GM19452 (cell line): ENCODE results near the gene RNF32.
"Not testable (repeated sequence)": the region's sequence is repeated elsewhere in the genome, so short reads cannot be mapped to it uniquely, and the experiment has no call there.

Source experiments
- ATAC-seq: cut with Tn5 transposase; IDR thresholded peaks from one replicate; pipeline ENCODE4 v1.9.1; 2021; ENCODE audit not compliant: unreplicated experiment

The RNF32 gene

DNA sequence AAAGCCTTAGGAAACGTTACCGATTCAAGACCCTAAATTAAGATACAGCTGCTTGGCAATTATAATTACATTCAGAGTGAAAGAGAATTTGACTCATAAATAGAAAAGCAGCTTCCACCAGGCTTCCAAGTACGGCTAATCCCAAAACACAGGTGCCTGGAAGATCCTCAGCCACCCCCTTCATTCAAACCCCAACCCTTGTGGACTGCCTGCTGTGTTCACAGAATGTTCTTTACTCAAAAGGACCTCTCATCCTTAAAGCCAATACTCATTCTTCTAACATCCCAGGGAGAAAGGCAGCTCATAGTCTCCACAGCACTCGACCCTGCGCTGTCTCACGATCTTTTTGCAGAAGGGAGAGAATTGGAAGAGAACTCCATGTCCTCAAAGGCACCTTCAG is 32.9 kb downstream of the RNF32 start:
- no peak for ATAC-seq

DNA sequence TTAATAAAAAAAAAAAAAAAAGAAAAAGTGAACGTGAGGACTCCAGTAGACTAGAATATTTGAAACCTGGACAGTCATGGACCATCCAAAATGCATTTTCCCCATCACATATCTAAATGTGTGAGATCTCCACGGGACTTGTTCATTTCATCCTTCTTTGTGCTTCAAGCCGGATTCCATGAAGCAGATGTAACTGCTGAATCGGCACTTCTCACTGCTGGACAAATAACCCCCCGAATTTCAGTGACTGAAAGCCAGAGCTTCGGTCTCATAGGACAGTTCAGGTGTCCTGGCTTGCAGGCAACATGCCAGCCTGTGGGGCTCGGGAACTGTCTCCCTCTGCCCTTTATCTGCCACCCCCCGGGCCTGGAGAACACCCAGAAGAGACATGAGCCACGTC is 33.3 kb downstream of the RNF32 start:
- no peak for ATAC-seq

GRCh38 chr7:156675721-156676120 is 35.1 kb downstream of the RNF32 start:
- ATAC-seq: no peak

DNA sequence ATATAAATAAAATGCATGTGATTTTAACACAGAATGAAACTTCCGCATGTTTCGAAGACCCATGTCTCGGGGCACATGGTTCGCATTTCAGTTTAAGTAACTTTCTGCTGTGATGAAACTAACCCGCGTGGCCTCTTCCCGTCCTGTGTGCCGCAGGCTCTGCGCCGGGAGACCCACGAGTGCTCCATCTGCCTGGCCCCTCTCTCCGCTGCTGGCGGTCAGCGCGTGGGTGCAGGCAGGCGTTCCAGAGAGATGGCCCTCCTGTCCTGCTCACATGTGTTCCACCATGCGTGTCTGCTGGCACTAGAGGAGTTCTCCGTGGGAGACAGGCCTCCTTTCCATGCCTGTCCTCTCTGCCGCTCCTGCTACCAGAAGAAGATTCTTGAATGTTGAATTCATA is 35.7 kb downstream of the RNF32 start:
- no peak for ATAC-seq

GRCh38 chr7:156677374-156678054 is 36.9 kb downstream of the RNF32 start:
- no peak for ATAC-seq

- ATAC-seq: no peak
Observed at GRCh38 chr7:156680281-156680680, 39.7 kb downstream of the RNF32 start.

DNA sequence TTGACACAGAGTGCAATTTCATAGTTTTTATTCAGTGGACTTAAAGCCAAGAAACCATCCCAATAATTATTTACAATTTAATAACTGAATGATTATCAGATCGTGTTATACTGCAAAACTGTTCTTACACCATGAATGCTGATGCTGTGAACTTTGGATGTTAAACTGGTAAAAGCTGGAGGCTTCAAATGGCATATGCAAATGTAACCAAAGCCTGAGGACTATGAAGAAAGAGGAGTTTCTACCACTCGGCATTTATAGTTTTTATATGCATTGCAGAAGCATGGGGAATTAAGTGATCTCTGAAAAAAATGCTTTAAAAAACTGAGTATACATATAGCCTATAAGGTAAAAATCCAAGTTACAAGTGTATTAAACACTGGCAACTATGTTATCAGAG is 42.4 kb downstream of the RNF32 start:
- ATAC-seq: no peak

- ATAC-seq: no peak
Observed at GRCh38 chr7:156684251-156684650, 43.7 kb downstream of the RNF32 start.

GRCh38 chr7:156684661-156685060 is 44.1 kb downstream of the RNF32 start:
- ATAC-seq: no peak

GRCh38 chr7:156691764-156692163 is 51.2 kb downstream of the RNF32 start:
- no peak for ATAC-seq

DNA sequence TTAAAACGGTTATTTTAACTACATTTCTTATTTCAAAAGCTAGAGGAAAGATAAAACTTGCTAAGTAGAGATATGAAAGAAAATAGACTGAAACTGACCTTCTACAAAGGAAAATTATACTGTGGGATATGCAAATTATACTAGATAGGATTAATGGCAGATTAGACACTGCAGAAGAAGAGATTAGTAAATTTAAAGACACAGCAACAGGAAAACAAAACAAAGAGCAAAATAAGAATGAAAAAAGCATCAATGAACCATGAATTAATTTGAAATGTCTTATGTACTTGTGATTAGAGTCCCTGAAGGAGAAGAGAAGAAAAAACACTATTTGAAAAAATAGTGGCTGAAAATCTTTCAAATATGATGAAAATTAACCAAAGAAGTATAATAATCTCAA is 52.3 kb downstream of the RNF32 start:
- ATAC-seq: no peak

DNA sequence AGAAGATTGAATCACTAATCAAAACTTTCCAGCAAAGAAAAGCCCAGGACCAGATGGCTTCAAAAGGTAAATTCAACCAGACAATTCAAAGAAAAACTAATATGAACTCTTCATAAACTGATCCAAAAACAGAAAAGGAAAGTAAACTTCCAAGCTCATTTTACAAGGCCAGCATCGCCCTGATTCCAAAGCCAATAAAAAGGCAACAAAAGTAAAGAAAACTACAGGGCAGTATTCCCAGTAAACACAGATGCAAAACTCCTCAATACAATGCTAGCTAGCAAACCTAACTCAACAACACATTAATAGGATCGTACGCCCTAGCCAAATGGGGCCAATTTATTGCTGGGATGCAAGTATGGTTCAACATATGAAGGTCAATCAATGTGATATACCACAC is 53.1 kb downstream of the RNF32 start:
- no peak for ATAC-seq

DNA sequence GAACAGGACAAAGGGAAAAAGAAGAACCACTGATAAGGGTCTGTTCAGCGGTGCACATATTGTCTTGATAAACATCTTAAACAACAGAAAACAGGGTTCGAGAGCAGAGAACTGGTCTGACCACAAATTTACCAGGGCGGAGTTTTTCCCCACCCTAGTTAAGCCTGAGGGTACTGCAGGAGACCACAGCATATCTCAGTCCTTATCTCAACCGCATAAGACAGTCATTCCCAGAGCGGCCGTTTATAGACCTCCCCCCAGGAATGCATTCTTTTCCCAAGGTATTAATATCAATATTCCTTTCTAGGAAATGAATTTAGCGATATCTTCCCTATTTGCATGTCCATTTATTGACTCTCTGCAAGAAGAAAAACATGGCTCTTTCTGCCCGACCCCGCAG is 56.7 kb downstream of the RNF32 start:
- not testable (repeated sequence) for ATAC-seq

GRCh38 chr7:156698512-156698911 is 57.9 kb downstream of the RNF32 start:
- ATAC-seq: not testable (repeated sequence)

GRCh38 chr7:156701787-156702186 is 61.2 kb downstream of the RNF32 start:
- not testable (repeated sequence) for ATAC-seq

GRCh38 chr7:156702399-156702798 is 61.8 kb downstream of the RNF32 start:
- ATAC-seq: no peak

- ATAC-seq: no peak
Observed at GRCh38 chr7:156703209-156703608, 62.6 kb downstream of the RNF32 start.

DNA sequence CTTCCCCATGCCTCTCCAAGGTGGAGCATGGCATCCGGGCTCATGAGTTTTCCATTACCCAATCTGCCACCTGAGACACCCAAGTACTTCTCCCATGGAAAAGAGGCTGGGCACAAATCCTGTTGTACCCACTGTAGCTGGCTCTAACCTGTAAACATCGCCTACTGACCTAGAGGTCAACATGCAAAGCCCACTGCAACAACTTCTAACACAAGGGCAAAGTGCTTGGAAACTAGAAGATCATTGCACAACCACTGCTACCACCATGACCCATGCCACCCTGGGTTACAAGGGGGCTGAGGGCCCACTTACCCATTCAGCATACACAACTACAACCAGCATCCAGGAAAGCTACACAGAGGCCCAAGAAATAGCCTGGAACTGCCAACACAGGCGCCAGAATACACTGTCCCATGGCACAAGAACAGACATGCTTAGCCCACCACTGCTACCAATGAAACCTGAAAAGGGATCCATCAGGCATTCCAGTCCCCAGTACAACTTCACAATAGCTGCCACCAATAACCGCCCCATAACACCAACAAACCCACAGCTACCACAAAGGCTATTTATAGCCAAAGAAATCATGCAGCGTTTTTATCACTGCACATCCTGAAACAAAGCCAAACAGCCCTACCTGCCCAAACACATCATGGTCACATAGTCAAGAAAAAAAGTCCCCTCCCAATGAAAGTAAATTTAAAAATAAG is 63.4 kb downstream of the RNF32 start:
- ATAC-seq: no peak

DNA sequence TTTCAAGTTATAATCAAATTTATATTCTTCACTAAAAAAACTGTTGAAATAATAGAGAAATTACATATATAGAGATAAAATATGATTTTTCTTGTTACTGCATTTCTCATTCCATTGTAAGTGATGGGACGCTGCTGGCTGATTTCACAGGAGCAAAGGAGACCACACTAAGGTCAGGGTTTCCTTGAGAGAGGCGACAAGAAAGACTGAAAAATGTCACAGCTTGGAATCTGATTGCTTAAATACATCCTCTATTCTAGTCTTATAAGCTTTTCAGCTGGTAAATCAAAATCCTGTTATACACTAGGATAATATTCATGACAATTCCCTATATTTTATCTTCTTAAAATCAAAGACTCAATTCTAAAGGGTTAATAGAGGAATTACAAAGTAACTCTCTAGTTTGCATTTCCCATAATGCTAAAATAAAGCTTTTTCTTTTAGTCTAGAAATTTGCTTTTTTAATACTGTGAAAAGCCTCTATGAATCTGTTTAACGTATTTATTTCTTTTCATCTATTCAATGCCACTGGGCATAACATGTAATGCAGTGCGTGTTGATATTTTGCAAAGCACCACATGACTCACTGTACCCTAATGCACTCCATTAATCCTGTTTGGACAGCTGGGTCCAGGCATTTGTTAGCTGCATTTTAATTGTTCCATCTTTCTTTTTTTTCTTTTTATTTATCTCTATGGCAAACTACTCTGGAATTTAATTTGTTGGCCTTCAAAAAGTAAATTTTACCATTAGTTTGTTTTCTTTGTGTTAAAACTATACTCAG is 81.7 kb downstream of the RNF32 start:
- no peak for ATAC-seq

- no peak for ATAC-seq
Observed at GRCh38 chr7:156725073-156725472, 84.5 kb downstream of the RNF32 start.

- no peak for ATAC-seq
Observed at GRCh38 chr7:156725936-156726335, 85.4 kb downstream of the RNF32 start.
